ENCODE measurements around the gene TCHHL1. TPM values are rescaled to one million over a fixed set of nuclear protein-coding genes. Genes with fewer than 3 reads are reported as not detected.

Gene TCHHL1
- polyA plus RNA-seq, 1 donor from 2014 or later: not detected

GRCh38 chr1:152071123-152071522 lies 17.7 kb downstream of the TCHHL1 start:
- Histone ChIP-seq H3K79me2 (replicated peaks; ENCODE audit: insufficient read depth, low read length) (no peaks in the 10 kb centered on the region), H3F3A (ENCODE audit: insufficient read depth, low read length, poor library complexity, severe bottlenecking) (no peaks in the 10 kb centered on the region), H3K27me3 (ENCODE audit: insufficient read depth, low read depth, low read length) (no peaks in the 10 kb centered on the region), H3K36me3 (ENCODE audit: insufficient read depth, low read length) (no peaks in the 10 kb centered on the region), H3K9me2 (ENCODE audit: insufficient read depth, low read length) (no peaks in the 10 kb centered on the region), H3K4me2 (ENCODE audit: low read length) (no peak overlapping the region), H4K20me1 (ENCODE audit: insufficient read depth) (no peaks in the 10 kb centered on the region), H3K9ac (ENCODE audit: low read length) (no peak overlapping the region), H3K27ac (ENCODE audit: low read length) (no peak overlapping the region), H2AFZ (ENCODE audit: low read depth, low read length) (no peak overlapping the region), H3K4me3 (ENCODE audit: low read length) (no peak overlapping the region), H3K9me3 (ENCODE audit: low read length) (no peaks in the 10 kb centered on the region)
- TF ChIP-seq REST (IDR thresholded peaks at IDR 0.05; ENCODE audit: borderline replicate concordance) (no peak), SMC3 (conservative IDR thresholded peaks at IDR 0.05; ENCODE audit: poor library complexity) (no peak), MXI1 (conservative IDR thresholded peaks at IDR 0.05; ENCODE audit: poor library complexity, severe bottlenecking) (no peak), TAF1 (IDR thresholded peaks at IDR 0.05; ENCODE audit: low read depth) (no peak), EP300 (conservative IDR thresholded peaks at IDR 0.05; ENCODE audit: poor library complexity, severe bottlenecking) (no peak), CTCF (IDR thresholded peaks at IDR 0.05; ENCODE audit: poor library complexity, severe bottlenecking) (no peak), POLR2AphosphoS5 (IDR thresholded peaks at IDR 0.05) (no peak), RAD21 (conservative IDR thresholded peaks at IDR 0.05) (no peak), EZH2 (IDR thresholded peaks at IDR 0.05; ENCODE audit: borderline replicate concordance, insufficient read depth, low read length, poor library complexity, severe bottlenecking) (no peak)

- Histone ChIP-seq H3K36me3 (ENCODE audit: insufficient read depth, low read length) (no peaks in the 10 kb centered on the region), H3K9ac (ENCODE audit: low read length) (no peak overlapping the region), H3K9me3 (ENCODE audit: low read length) (no peaks in the 10 kb centered on the region), H3K27ac (ENCODE audit: low read length) (no peak overlapping the region), H3K27me3 (ENCODE audit: insufficient read depth, low read depth, low read length) (no peaks in the 10 kb centered on the region), H3K79me2 (replicated peaks; ENCODE audit: insufficient read depth, low read length) (no peaks in the 10 kb centered on the region), H3K4me3 (ENCODE audit: low read length) (no peak overlapping the region), H3K4me2 (ENCODE audit: low read length) (no peak overlapping the region), H4K20me1 (ENCODE audit: insufficient read depth) (no peaks in the 10 kb centered on the region), H3F3A (ENCODE audit: insufficient read depth, low read length, poor library complexity, severe bottlenecking) (no peaks in the 10 kb centered on the region), H2AFZ (ENCODE audit: low read depth, low read length) (no peak overlapping the region), H3K9me2 (ENCODE audit: insufficient read depth, low read length) (no peaks in the 10 kb centered on the region)
- no peak for TF ChIP-seq MXI1 (conservative IDR thresholded peaks at IDR 0.05; ENCODE audit: poor library complexity, severe bottlenecking)
Observed at GRCh38 chr1:152067929-152068328, 20.9 kb downstream of the TCHHL1 start.

- Histone ChIP-seq H3K4me3 (ENCODE audit: low read length) (no peak overlapping the region), H2AFZ (ENCODE audit: low read depth, low read length) (no peak overlapping the region), H3F3A (ENCODE audit: insufficient read depth, low read length, poor library complexity, severe bottlenecking) (no peaks in the 10 kb centered on the region), H3K27ac (ENCODE audit: low read length) (no peak overlapping the region), H3K27me3 (ENCODE audit: insufficient read depth, low read depth, low read length) (no peaks in the 10 kb centered on the region), H3K79me2 (replicated peaks; ENCODE audit: insufficient read depth, low read length) (no peaks in the 10 kb centered on the region), H3K9me3 (ENCODE audit: low read length) (no peaks in the 10 kb centered on the region), H3K9me2 (ENCODE audit: insufficient read depth, low read length) (no peaks in the 10 kb centered on the region), H3K9ac (ENCODE audit: low read length) (no peak overlapping the region), H4K20me1 (ENCODE audit: insufficient read depth) (no peaks in the 10 kb centered on the region), H3K36me3 (ENCODE audit: insufficient read depth, low read length) (no peaks in the 10 kb centered on the region), H3K4me2 (ENCODE audit: low read length) (no peak overlapping the region)
- no peak for TF ChIP-seq RAD21 (conservative IDR thresholded peaks at IDR 0.05)
- TF ChIP-seq POLR2AphosphoS5 (IDR thresholded peaks at IDR 0.05): no peak
- no peak for TF ChIP-seq MXI1 (conservative IDR thresholded peaks at IDR 0.05; ENCODE audit: poor library complexity, severe bottlenecking)
- TF ChIP-seq EP300 (conservative IDR thresholded peaks at IDR 0.05; ENCODE audit: poor library complexity, severe bottlenecking): no peak
- TF ChIP-seq EZH2 (IDR thresholded peaks at IDR 0.05; ENCODE audit: borderline replicate concordance, insufficient read depth, low read length, poor library complexity, severe bottlenecking): no peak
- no peak for TF ChIP-seq CTCF (IDR thresholded peaks at IDR 0.05; ENCODE audit: poor library complexity, severe bottlenecking)
- TF ChIP-seq REST (IDR thresholded peaks at IDR 0.05; ENCODE audit: borderline replicate concordance): no peak
- TF ChIP-seq TAF1 (IDR thresholded peaks at IDR 0.05; ENCODE audit: low read depth): no peak
Observed at GRCh38 chr1:152067150-152067549, 21.7 kb downstream of the TCHHL1 start.

Measured in neural cell (in vitro differentiated cells).